GM19467 (cell line): ENCODE measurements around the gene PNCK.
"Not testable (repeated sequence)": the region's sequence is repeated elsewhere in the genome, so short reads cannot be mapped to it uniquely, and the experiment has no call there.

ENCODE experiments used
- ATAC-seq: cut with Tn5 transposase; IDR thresholded peaks from one replicate; pipeline ENCODE4 v1.9.1; 2021; ENCODE audit warnings: mild to moderate bottlenecking, moderate library complexity; ENCODE audit not compliant: unreplicated experiment

PNCK gene

GRCh38 chrX:153673428-153674218 is at the start of gene PNCK:
PNCK (minus strand) TSS chrX:153673813; CDS start chrX:153673076, 737 bp downstream.
- ATAC-seq: no peak

GRCh38 chrX:153722704-153723350 is 49.2 kb upstream of the PNCK start:
- ATAC-seq: no peak

GRCh38 chrX:153719701-153720100 is 46.1 kb upstream of the PNCK start:
- no peak for ATAC-seq

GRCh38 chrX:153719238-153719637 is 45.6 kb upstream of the PNCK start:
- ATAC-seq: no peak

GRCh38 chrX:153717445-153717844 is 43.8 kb upstream of the PNCK start:
- ATAC-seq: no peak

GRCh38 chrX:153714256-153714655 is 40.6 kb upstream of the PNCK start:
- ATAC-seq: no peak

- ATAC-seq: no peak
Measured at GRCh38 chrX:153709726-153710674, 36.4 kb upstream of the PNCK start.

- no peak for ATAC-seq
Measured at GRCh38 chrX:153708415-153708814, 34.8 kb upstream of the PNCK start.

- ATAC-seq: no peak
Measured at GRCh38 chrX:153707406-153707805, 33.8 kb upstream of the PNCK start.

GRCh38 chrX:153706799-153707198 is 33.2 kb upstream of the PNCK start:
- ATAC-seq: no peak

GRCh38 chrX:153705403-153706060 is 31.9 kb upstream of the PNCK start:
- ATAC-seq: not testable (repeated sequence)

GRCh38 chrX:153704631-153705402 is 31.2 kb upstream of the PNCK start:
- not testable (repeated sequence) for ATAC-seq

GRCh38 chrX:153704021-153704526 is 30.5 kb upstream of the PNCK start:
- no peak for ATAC-seq

- no peak for ATAC-seq
Measured at GRCh38 chrX:153703036-153703370, 29.4 kb upstream of the PNCK start.

- ATAC-seq: no peak
Measured at GRCh38 chrX:153702336-153703035, 28.9 kb upstream of the PNCK start.

GRCh38 chrX:153701706-153702105 is 28.1 kb upstream of the PNCK start:
- ATAC-seq: no peak

- no peak for ATAC-seq
Measured at GRCh38 chrX:153700967-153701366, 27.4 kb upstream of the PNCK start.

GRCh38 chrX:153700376-153700945 is 26.8 kb upstream of the PNCK start:
- no peak for ATAC-seq

- not testable (repeated sequence) for ATAC-seq
Measured at GRCh38 chrX:153699784-153700371, 26.3 kb upstream of the PNCK start.
